Stomach (tissue), 9 donors: Measurements from ENCODE around the gene METTL21C. TPM values are rescaled to one million over a fixed set of nuclear protein-coding genes. Genes with fewer than 3 reads are reported as not detected.

Experiments used
- DNase-seq, 2 donors: peaks; one replicate each; pipeline versions ENCODE4 v3.0.0 to v3.0.0-alpha.2; 2013 to 2019
- H3K27ac ChIP-seq, 5 donors: fragments of 200-600 bp in 4 of 5; sonication (generic) in 4 of 5; one replicate each; pipeline ENCODE4 v1.5.1; 2013 to 2019; ENCODE audit warnings: mild to moderate bottlenecking in 1 of 5, moderate library complexity in 1 of 5
- H3K27me3 ChIP-seq, 3 donors: fragments of 200-600 bp; sonication (generic); one replicate each; pipeline ENCODE4 v1.5.1; 2017 to 2019; ENCODE audit warnings: mixed run types in 1 of 3
- H3K36me3 ChIP-seq, 4 donors: fragments of 200-600 bp; sonication (generic); 1 replicate in 3 of 4; 2 replicates in 1 of 4; pipeline ENCODE4 v1.5.1; 2016 to 2019
- H3K4me1 ChIP-seq, 4 donors: fragments of 200-600 bp; sonication (generic); one replicate each; pipeline ENCODE4 v1.5.1; 2016 to 2019
- H3K4me3 ChIP-seq, 4 donors: fragments of 200-600 bp; sonication (generic) in 3 of 4; one replicate each; pipeline ENCODE4 v1.5.1; 2016 to 2019; ENCODE audit warnings: mild to moderate bottlenecking in 1 of 4
- H3K9me3 ChIP-seq, 4 donors: fragments of 200-600 bp; sonication (generic); one replicate each; pipeline ENCODE4 v1.5.1; 2016 to 2019
- CTCF ChIP-seq, 7 experiments: fragments of 450-650 bp in 4 of 7; fragments of 200-600 bp in 3 of 7; sonication (generic) in 3 of 7; IDR thresholded peaks; one replicate each; pipeline ENCODE4 v1.5.1; 2016 to 2019; ENCODE audit warnings: antibody characterized with exemption in 7 of 7, control low read depth in 2 of 7, mild to moderate bottlenecking in 1 of 7
- EP300 ChIP-seq: sonication (generic); formaldehyde crosslinking; IDR thresholded peaks from one replicate; pipeline ENCODE4 v1.6.1; 2017; ENCODE audit warnings: antibody characterized with exemption
- POLR2A ChIP-seq, 4 donors: fragments of 450-650 bp; IDR thresholded peaks; one replicate each; pipeline ENCODE4 v1.6.1; 2016; ENCODE audit warnings: antibody characterized with exemption in 4 of 4, control low read depth in 2 of 4, mild to moderate bottlenecking in 1 of 4, moderate library complexity in 1 of 4
- POLR2AphosphoS5 ChIP-seq, 3 donors: sonication (generic); formaldehyde crosslinking; IDR thresholded peaks; one replicate each; pipeline ENCODE4 v1.6.1; 2016; ENCODE audit warnings: antibody characterized with exemption in 3 of 3
- WGBS, 5 donors: extraction: QIAGEN DNeasy Blood & Tissue Kit in 3 of 5; methylation state at CpG; one replicate each; pipeline versions ENCODE4 v1.1.5 to v1.1.7; 2013 to 2018; 5-methylcytosine and 5-hydroxymethylcytosine counted together
- intact Hi-C: fragments of 100-400 bp; cut with DNase I; formaldehyde crosslinking; loops from one replicate; pipeline ENCODE4 v1.15.1; 2023; ENCODE audit warnings: low total_unique reads
- polyA plus RNA-seq, 3 donors: library from polyadenylated mRNA; stranded (reverse); fragments of 200-250 nt; gene quantifications; one replicate each; pipeline ENCODE4 v1.2.3, GENCODE V29; 2013
- total RNA-seq, 5 donors: library from RNA; depleted of rRNA; stranded (reverse); fragments of >200 nt; gene quantifications; one replicate each; pipeline versions ENCODE4 v1.1.0 to v1.2.3, GENCODE V29; 2014 to 2016
- donor health status: healthy with polysubstance abuse.
- donor health status: Bipolar disorder and iron deficiency.
- donor health status: healthy.

Gene METTL21C
- total and polyA plus RNA-seq, 8 donors, result not detected

- intact Hi-C loops, result no loop called here
- 82 to 88% (median 86%) methylated on average over 4 of the region's 4 CpGs for WGBS, 5 donors
- no peaks in the 10 kb centered on the region for H3K4me1 ChIP-seq
- H3K36me3 ChIP-seq, result no peaks in the 10 kb centered on the region
- H3K27ac ChIP-seq, result no peak overlapping the region
- DNase-seq, result no peak
- peaks cover 0 to 65% (median 0%) of the 10 kb centered on the region in 3 donors for H3K27me3 ChIP-seq
- TF ChIP-seq POLR2AphosphoS5 (IDR thresholded peaks at IDR 0.05) (no peak), EP300 (no peak), CTCF (IDR thresholded peaks at IDR 0.05) (no peak), POLR2A (IDR thresholded peaks at IDR 0.05) (no peak)
- peaks cover 0 to 4% (median 0%) of the 10 kb centered on the region in 4 donors for H3K9me3 ChIP-seq
- H3K4me3 ChIP-seq, result no peak overlapping the region
Observed at GRCh38 chr13:102693250-102693649, 1.6 kb downstream of the METTL21C start.

- DNase-seq, result no peak
- no peaks in the 10 kb centered on the region for H3K36me3 ChIP-seq
- intact Hi-C loops, result no loop called here
- no peak overlapping the region for H3K27ac ChIP-seq
- no peak overlapping the region for H3K4me3 ChIP-seq
- 65 to 85% (median 78%) methylated on average over 2 of the region's 2 CpGs for WGBS, 5 donors
- H3K9me3 ChIP-seq, result no peaks in the 10 kb centered on the region
- peaks cover 0 to 65% (median 0%) of the 10 kb centered on the region in 3 donors for H3K27me3 ChIP-seq
- H3K4me1 ChIP-seq, result no peaks in the 10 kb centered on the region
- TF ChIP-seq POLR2AphosphoS5 (IDR thresholded peaks at IDR 0.05) (no peak), CTCF (IDR thresholded peaks at IDR 0.05) (no peak), EP300 (no peak), POLR2A (IDR thresholded peaks at IDR 0.05) (no peak)
Observed at GRCh38 chr13:102692491-102692826, 2.4 kb downstream of the METTL21C start.

GRCh38 chr13:102690883-102691282 lies 4.0 kb downstream of the METTL21C start:
- 93 to 99% (median 94%) methylated on average over 4 of the region's 4 CpGs for WGBS, 5 donors
- TF ChIP-seq POLR2A (IDR thresholded peaks at IDR 0.05) (no peak), EP300 (no peak), POLR2AphosphoS5 (IDR thresholded peaks at IDR 0.05) (no peak), CTCF (IDR thresholded peaks at IDR 0.05) (no peak)
- no peak for DNase-seq
- no peak overlapping the region for H3K27ac ChIP-seq
- H3K9me3 ChIP-seq, result no peaks in the 10 kb centered on the region
- intact Hi-C loops, result no loop called here
- no peak overlapping the region for H3K4me3 ChIP-seq
- peaks cover 0 to 65% (median 0%) of the 10 kb centered on the region in 3 donors for H3K27me3 ChIP-seq
- H3K36me3 ChIP-seq, result no peaks in the 10 kb centered on the region
- H3K4me1 ChIP-seq, result no peaks in the 10 kb centered on the region

- no peak overlapping the region for H3K4me3 ChIP-seq
- TF ChIP-seq CTCF (IDR thresholded peaks at IDR 0.05) (no peak), POLR2AphosphoS5 (IDR thresholded peaks at IDR 0.05) (no peak), EP300 (no peak), POLR2A (IDR thresholded peaks at IDR 0.05) (no peak)
- WGBS, 5 donors, result 55 to 64% (median 61%) methylated on average over 12 to 13 of the region's 13 CpGs
Observed at GRCh38 chr13:102688306-102688973, 6.4 kb downstream of the METTL21C start.

More at GRCh38 chr13:102688306-102688973, 6.4 kb downstream of the METTL21C start:
- H3K27ac ChIP-seq, result no peak overlapping the region
- no peak for DNase-seq
- no peaks in the 10 kb centered on the region for H3K9me3 ChIP-seq
- no peaks in the 10 kb centered on the region for H3K4me1 ChIP-seq
- H3K36me3 ChIP-seq, result no peaks in the 10 kb centered on the region
- intact Hi-C loops, result no loop called here
- H3K27me3 ChIP-seq, result peaks cover 0 to 45% (median 0%) of the 10 kb centered on the region in 3 donors
